HepG2 (cell line): ENCODE measurements around the gene RAC3. TPM values are rescaled to one million over a fixed set of nuclear protein-coding genes. Genes with fewer than 3 reads are reported as not detected.

Experiments used
- BCL6 ChIP-seq: IDR thresholded peaks from 2 replicates; pipeline ENCODE4 v1.6.1; 2016; ENCODE audit warnings: missing genetic modification reagents, missing compliant biosample characterization
- CHD2 ChIP-seq: IDR thresholded peaks from 2 replicates; pipeline ENCODE4 v1.6.1; 2011; ENCODE audit warnings: low read depth, low read length, improper control_type of control experiment
- HNF4A ChIP-seq: sonication (generic); formaldehyde crosslinking; IDR thresholded peaks from 2 replicates; pipeline ENCODE4 v1.4.0; 2020; ENCODE audit warnings: missing genetic modification reagents
- HOXA3 ChIP-seq: sonication (generic); formaldehyde crosslinking; IDR thresholded peaks from 2 replicates; pipeline ENCODE4 v1.5.0; 2020; ENCODE audit warnings: missing genetic modification reagents
- KDM5B ChIP-seq: sonication (generic); formaldehyde crosslinking; IDR thresholded peaks from 2 replicates; pipeline ENCODE4 v1.4.0; 2020; ENCODE audit warnings: missing genetic modification reagents, mild to moderate bottlenecking, borderline replicate concordance
- MED13 ChIP-seq: sonication (generic); formaldehyde crosslinking; IDR thresholded peaks from 2 replicates; pipeline ENCODE4 v1.5.0; 2020; ENCODE audit warnings: missing genetic modification reagents
- NFIC ChIP-seq: IDR thresholded peaks from 2 replicates; pipeline ENCODE4 v1.6.1; 2012; ENCODE audit warnings: mild to moderate bottlenecking, low read length, inconsistent platforms
- NFRKB ChIP-seq: fragments of 450-650 bp; IDR thresholded peaks from 2 replicates; pipeline ENCODE4 v1.6.1; 2017
- RNF219 ChIP-seq: sonication (generic); formaldehyde crosslinking; IDR thresholded peaks from 2 replicates; pipeline ENCODE4 v1.5.0; 2020; ENCODE audit warnings: mild to moderate bottlenecking, missing genetic modification reagents
- SMAD3 ChIP-seq: sonication (generic); formaldehyde crosslinking; IDR thresholded peaks from 2 replicates; pipeline ENCODE4 v1.4.0; 2020; ENCODE audit warnings: missing genetic modification reagents
- SMAD9 ChIP-seq: sonication (generic); formaldehyde crosslinking; IDR thresholded peaks from 2 replicates; pipeline ENCODE4 v1.5.1; 2020; ENCODE audit warnings: mild to moderate bottlenecking, missing genetic modification reagents
- SUZ12 ChIP-seq: fragments of 150-350 bp; IDR thresholded peaks from 2 replicates; pipeline ENCODE4 v1.6.1; 2014; ENCODE audit warnings: low read depth, low read length
- TAF15 ChIP-seq: fragments of 200-400 bp; formaldehyde crosslinking; IDR thresholded peaks from one replicate; pipeline ENCODE4 v1.6.1; 2018; ENCODE audit warnings: mild to moderate bottlenecking, low read depth, low read length; ENCODE audit not compliant: poor library complexity, severe bottlenecking
- ZBTB38 ChIP-seq: sonication (generic); formaldehyde crosslinking; IDR thresholded peaks from 2 replicates; pipeline ENCODE4 v1.5.1; 2020; ENCODE audit warnings: mild to moderate bottlenecking, missing genetic modification reagents
- ZC3H13 ChIP-seq: sonication (generic); formaldehyde crosslinking; IDR thresholded peaks from 2 replicates; pipeline ENCODE4 v1.8.1; 2023; ENCODE audit warnings: mild to moderate bottlenecking, missing genetic modification reagents, moderate library complexity
- ZC3H4 ChIP-seq: sonication (generic); formaldehyde crosslinking; IDR thresholded peaks from 2 replicates; pipeline ENCODE4 v1.4.0; 2020; ENCODE audit warnings: missing genetic modification reagents, borderline replicate concordance
- ZNF142 ChIP-seq: sonication (generic); formaldehyde crosslinking; IDR thresholded peaks from 2 replicates; pipeline ENCODE4 v1.4.0; 2020; ENCODE audit warnings: missing genetic modification reagents
- ZNF143 ChIP-seq: sonication (generic); formaldehyde crosslinking; IDR thresholded peaks from 2 replicates; pipeline ENCODE4 v1.4.0; 2020; ENCODE audit warnings: missing genetic modification reagents
- ZNF24 ChIP-seq: fragments of 450-650 bp; IDR thresholded peaks from 2 replicates; pipeline ENCODE4 v1.6.1; 2017; ENCODE audit warnings: antibody characterized with exemption, mild to moderate bottlenecking
- ZNF292 ChIP-seq: sonication (generic); formaldehyde crosslinking; IDR thresholded peaks from 2 replicates; pipeline ENCODE4 v1.8.1; 2022; ENCODE audit warnings: mild to moderate bottlenecking, low read depth, missing genetic modification reagents, borderline replicate concordance
- ZNF367 ChIP-seq: sonication (generic); formaldehyde crosslinking; IDR thresholded peaks from 2 replicates; pipeline ENCODE4 v1.4.0; 2020; ENCODE audit warnings: missing genetic modification reagents, borderline replicate concordance
- ZNF761 ChIP-seq: sonication (generic); formaldehyde crosslinking; conservative IDR thresholded peaks from 2 replicates; pipeline ENCODE4 v1.4.0; 2020; ENCODE audit warnings: mild to moderate bottlenecking, missing genetic modification reagents
- ZNF768 ChIP-seq: sonication (generic); formaldehyde crosslinking; IDR thresholded peaks from 2 replicates; pipeline ENCODE4 v1.4.0; 2020; ENCODE audit warnings: missing genetic modification reagents
- ZNF781 ChIP-seq: sonication (generic); formaldehyde crosslinking; IDR thresholded peaks from 2 replicates; pipeline ENCODE4 v1.5.1; 2020; ENCODE audit warnings: borderline replicate concordance, mild to moderate bottlenecking, missing genetic modification reagents; ENCODE audit errors: not compliant biosample characterization
- ZNF83 ChIP-seq: sonication (generic); formaldehyde crosslinking; IDR thresholded peaks from 2 replicates; pipeline ENCODE4 v1.4.0; 2020; ENCODE audit warnings: missing genetic modification reagents, mild to moderate bottlenecking, borderline replicate concordance
- ZNF891 ChIP-seq: sonication (generic); formaldehyde crosslinking; IDR thresholded peaks from 2 replicates; pipeline ENCODE4 v1.5.0; 2020; ENCODE audit warnings: mild to moderate bottlenecking, missing genetic modification reagents
- ZSCAN9 ChIP-seq: IDR thresholded peaks from 2 replicates; pipeline ENCODE4 v1.6.1; 2016; ENCODE audit warnings: borderline replicate concordance
- polyA plus RNA-seq, 8 experiments: library from polyadenylated mRNA; depleted of rRNA in 3 of 8; stranded (reverse) in 7 of 8; unstranded in 1 of 8; fragments of >200 nt; fragmentation: Illumina TruSeq in 4 of 8; extraction: Trizol in 4 of 8; gene quantifications; 2 replicates each; pipeline versions ENCODE4 v1.2.1 to v1.2.3, GENCODE V29; 2011 to 2016; ENCODE audit warnings: low read depth in 4 of 8, missing spikeins in 1 of 8, mixed read lengths in 1 of 8; ENCODE audit not compliant: insufficient read depth in 1 of 8
- total RNA-seq, 5 experiments: library from RNA; depleted of rRNA; stranded (reverse); fragments of >200 nt; fragmentation: Illumina TruSeq; extraction: Trizol; gene quantifications; 2 replicates each; pipeline ENCODE4 v1.2.3, GENCODE V29; 2016; ENCODE audit warnings: low read depth in 1 of 5

Gene RAC3
- total and polyA plus RNA-seq, 2 of the 13 experiments (the other 11 are each of a cell fraction or from before 2014, with no cell fraction given) = 10.5 to 21.3 TPM

GRCh38 chr17:81999587-81999975 is 31.9 kb upstream of the RAC3 start (continued):
- TF ChIP-seq ZNF142 (CRISPR knock-in tag) = no peak
- TF ChIP-seq ZSCAN9 (CRISPR knock-in tag) = peak; percentile 53; the same call in 1 of the 2 replicates
- TF ChIP-seq SMAD3 (CRISPR knock-in tag) = no peak
- TF ChIP-seq HOXA3 (CRISPR knock-in tag) = no peak; the same call in 1 of the 2 replicates
- no peak for TF ChIP-seq HNF4A
- no peak; the same call in 1 of the 2 replicates for TF ChIP-seq MED13 (CRISPR knock-in tag)
- no peak for TF ChIP-seq TAF15
- no peak for TF ChIP-seq ZNF781
- no peak for TF ChIP-seq RNF219 (CRISPR knock-in tag)
- no peak for TF ChIP-seq CHD2
- no peak for TF ChIP-seq NFIC
- TF ChIP-seq ZNF24 = no peak
- TF ChIP-seq SMAD9 = no peak
- no peak for TF ChIP-seq BCL6 (CRISPR knock-in tag)
- no peak for TF ChIP-seq ZC3H13
- peak; percentile 62 for TF ChIP-seq KDM5B (CRISPR knock-in tag)
- no peak for TF ChIP-seq ZNF83 (CRISPR knock-in tag)
- TF ChIP-seq ZNF891 (CRISPR knock-in tag) = no peak
- no peak for TF ChIP-seq ZC3H4 (CRISPR knock-in tag)
- no peak for TF ChIP-seq ZNF367
- no peak for TF ChIP-seq ZBTB38 (CRISPR knock-in tag)
- TF ChIP-seq ZNF143 (CRISPR knock-in tag) = no peak
- no peak; the same call in 1 of the 2 replicates for TF ChIP-seq ZNF768
- TF ChIP-seq ZNF292 = no peak
- no peak for TF ChIP-seq NFRKB
- TF ChIP-seq ZNF761 (CRISPR knock-in tag) = no peak
- TF ChIP-seq SUZ12 = no peak
